Gastrocnemius medialis (tissue), 4 donors: Measurements from ENCODE around the gene KLHDC1.
"Not testable (repeated sequence)": the region's sequence is repeated elsewhere in the genome, so short reads cannot be mapped to it uniquely, and the experiment has no call there.

Experiments used
- POLR2A ChIP-seq, 2 donors: fragments of 450-650 bp; IDR thresholded peaks; one replicate each; pipeline ENCODE4 v1.6.1; 2017; ENCODE audit warnings: antibody characterized with exemption in 2 of 2, mild to moderate bottlenecking in 2 of 2, moderate library complexity in 2 of 2
- TF ChIP-seq, protein P1 (sequence below), 5 experiments: fragments of 450-650 bp in 3 of 5; fragments of 200-600 bp in 2 of 5; sonication (generic) in 2 of 5; IDR thresholded peaks in 4 of 5; conservative IDR thresholded peaks in 1 of 5; 1 replicate in 4 of 5; 2 replicates in 1 of 5; pipeline ENCODE4 v1.5.1; 2016 to 2019; ENCODE audit warnings: antibody characterized with exemption in 5 of 5, mild to moderate bottlenecking in 3 of 5, moderate library complexity in 3 of 5

GRCh38 chr14:49693735-49694124 lies 810 bp downstream of the KLHDC1 start:
- TF ChIP-seq, protein P1, sequence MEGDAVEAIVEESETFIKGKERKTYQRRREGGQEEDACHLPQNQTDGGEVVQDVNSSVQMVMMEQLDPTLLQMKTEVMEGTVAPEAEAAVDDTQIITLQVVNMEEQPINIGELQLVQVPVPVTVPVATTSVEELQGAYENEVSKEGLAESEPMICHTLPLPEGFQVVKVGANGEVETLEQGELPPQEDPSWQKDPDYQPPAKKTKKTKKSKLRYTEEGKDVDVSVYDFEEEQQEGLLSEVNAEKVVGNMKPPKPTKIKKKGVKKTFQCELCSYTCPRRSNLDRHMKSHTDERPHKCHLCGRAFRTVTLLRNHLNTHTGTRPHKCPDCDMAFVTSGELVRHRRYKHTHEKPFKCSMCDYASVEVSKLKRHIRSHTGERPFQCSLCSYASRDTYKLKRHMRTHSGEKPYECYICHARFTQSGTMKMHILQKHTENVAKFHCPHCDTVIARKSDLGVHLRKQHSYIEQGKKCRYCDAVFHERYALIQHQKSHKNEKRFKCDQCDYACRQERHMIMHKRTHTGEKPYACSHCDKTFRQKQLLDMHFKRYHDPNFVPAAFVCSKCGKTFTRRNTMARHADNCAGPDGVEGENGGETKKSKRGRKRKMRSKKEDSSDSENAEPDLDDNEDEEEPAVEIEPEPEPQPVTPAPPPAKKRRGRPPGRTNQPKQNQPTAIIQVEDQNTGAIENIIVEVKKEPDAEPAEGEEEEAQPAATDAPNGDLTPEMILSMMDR (IDR thresholded peaks at IDR 0.05 in 4 of 5, conservative IDR thresholded peaks at IDR 0.05 in 1 of 5), result not testable (repeated sequence)
- not testable (repeated sequence) for TF ChIP-seq POLR2A (IDR thresholded peaks at IDR 0.05)
